Caco-2 (cell line): Measurements from ENCODE around the gene PGS1. TPM values are rescaled to one million over a fixed set of nuclear protein-coding genes. Genes with fewer than 3 reads are reported as not detected.

Experiments
- BruUV-seq: library from RNA; stranded (reverse); fragments of 400-500 nt; replicated peaks from 2 replicates; lab custom pipeline; 2021; lab: Mats Ljungman, UMichigan
- CTCF ChIA-PET: fragments of 300-600 bp; sonication (Branson Sonifier 250); formaldehyde crosslinking; loops from one replicate; lab custom pipeline; 2022; ENCODE audit warnings: antibody characterized with exemption; lab: Charles Lee
- POLR2A ChIA-PET: fragments of 300-600 bp; sonication (Branson Sonifier 250); formaldehyde crosslinking; loops from one replicate; lab custom pipeline; 2022; ENCODE audit warnings: antibody characterized with exemption; lab: Charles Lee
- DNase-seq, 2 experiments: peaks; one replicate each; pipeline versions ENCODE4 v3.0.0 to v3.0.0-alpha.2; 2020 to 2022
- H3K27me3 ChIP-seq: replicated peaks from 2 replicates; pipeline ENCODE4 v1.6.0; 2011; ENCODE audit warnings: low read length; ENCODE audit not compliant: control insufficient read depth, insufficient read depth
- H3K36me3 ChIP-seq: 2 replicates; pipeline ENCODE4 v1.5.1; 2011; ENCODE audit warnings: low read length; ENCODE audit not compliant: control insufficient read depth, insufficient read depth
- H3K4me1 ChIP-seq: fragments of 250-450 bp; sonication (Bioruptor Pico); 2 replicates; pipeline ENCODE4 v1.5.1; 2020; ENCODE audit warnings: mild to moderate bottlenecking
- H3K4me3 ChIP-seq: 2 replicates; pipeline ENCODE4 v1.5.1; 2011; ENCODE audit warnings: low read depth, mild to moderate bottlenecking, control low read depth, low read length
- H3K9me3 ChIP-seq: fragments of 250-450 bp; sonication (Bioruptor Pico); 2 replicates; pipeline ENCODE4 v1.5.1; 2020; ENCODE audit warnings: mild to moderate bottlenecking, moderate library complexity
- H3K27ac Mint-ChIP-seq: one replicate; pipeline ENCODE4 v1.8.0; 2022; ENCODE audit warnings: mixed read lengths; ENCODE audit not compliant: unreplicated experiment
- H3K27me3 Mint-ChIP-seq: one replicate; pipeline ENCODE4 v1.8.0; 2022; ENCODE audit warnings: mixed read lengths; ENCODE audit not compliant: insufficient read depth, unreplicated experiment
- H3K36me3 Mint-ChIP-seq: one replicate; pipeline ENCODE4 v1.8.0; 2022; ENCODE audit warnings: mild to moderate bottlenecking, mixed read lengths; ENCODE audit not compliant: insufficient read depth, unreplicated experiment
- H3K4me1 Mint-ChIP-seq: one replicate; pipeline ENCODE4 v1.8.0; 2022; ENCODE audit warnings: low read depth, mixed read lengths; ENCODE audit not compliant: unreplicated experiment
- H3K4me3 Mint-ChIP-seq: one replicate; pipeline ENCODE4 v1.8.0; 2022; ENCODE audit warnings: mild to moderate bottlenecking, moderate library complexity, mixed read lengths; ENCODE audit not compliant: unreplicated experiment
- H3K9me3 Mint-ChIP-seq: one replicate; pipeline ENCODE4 v1.8.0; 2022; ENCODE audit warnings: mixed read lengths; ENCODE audit not compliant: unreplicated experiment
- CTCF ChIP-seq, 2 experiments: fragments of 200-600 bp in 1 of 2; IDR thresholded peaks; 1 replicate in 1 of 2; 2 replicates in 1 of 2; pipeline versions ENCODE4 v1.5.1 to v1.8.0; 2011 to 2022; ENCODE audit warnings: antibody characterized with exemption in 1 of 2, control low read depth in 1 of 2, inconsistent platforms in 1 of 2, low read depth in 1 of 2, low read length in 1 of 2, mild to moderate bottlenecking in 1 of 2, moderate library complexity in 1 of 2; ENCODE audit not compliant: insufficient read depth in 1 of 2, severe bottlenecking in 1 of 2, unreplicated experiment in 1 of 2
- intact Hi-C: fragments of 100-400 bp; cut with micrococcal nuclease; formaldehyde crosslinking; loops from one replicate; pipeline ENCODE4 v1.10.0; 2022; ENCODE audit not compliant: unreplicated experiment
- total RNA-seq: library from RNA; stranded (reverse); gene quantifications from 2 replicates; pipeline ENCODE4 v1.2.3, GENCODE V29; 2022

PGS1 gene
- total RNA-seq, 1 experiment from 2014 or later: 54.1 TPM

GRCh38 chr17:78426293-78426879, 47.9 kb downstream of the PGS1 start:
- Histone ChIP-seq H3K4me3 (no peak overlapping the region), H3K27me3 (no peaks in the 10 kb centered on the region), H3K4me1 (peaks cover 11% of the 10 kb centered on the region), H3K36me3 (peaks cover 6% of the 10 kb centered on the region), H3K9me3 (no peaks in the 10 kb centered on the region)
- CTCF ChIA-PET: no interaction called here
- H3K36me3 Mint-ChIP-seq: peaks cover 90% of the 10 kb centered on the region
- POLR2A ChIA-PET: no interaction called here
- no TSS peak for BruUV-seq
- H3K4me1 Mint-ChIP-seq: peaks cover 7% of the 10 kb centered on the region
- no peak overlapping the region for H3K4me3 Mint-ChIP-seq
- intact Hi-C loops: no loop called here
- no peak overlapping the region for H3K27ac Mint-ChIP-seq
- no peak for DNase-seq
- no peak for TF ChIP-seq CTCF (IDR thresholded peaks at IDR 0.05; ENCODE audit: insufficient read depth in 1 of 2, low read depth in 1 of 2, low read length in 1 of 2, severe bottlenecking in 1 of 2, unreplicated experiment in 1 of 2)
- H3K9me3 Mint-ChIP-seq: no peaks in the 10 kb centered on the region
- no peaks in the 10 kb centered on the region for H3K27me3 Mint-ChIP-seq

DNA sequence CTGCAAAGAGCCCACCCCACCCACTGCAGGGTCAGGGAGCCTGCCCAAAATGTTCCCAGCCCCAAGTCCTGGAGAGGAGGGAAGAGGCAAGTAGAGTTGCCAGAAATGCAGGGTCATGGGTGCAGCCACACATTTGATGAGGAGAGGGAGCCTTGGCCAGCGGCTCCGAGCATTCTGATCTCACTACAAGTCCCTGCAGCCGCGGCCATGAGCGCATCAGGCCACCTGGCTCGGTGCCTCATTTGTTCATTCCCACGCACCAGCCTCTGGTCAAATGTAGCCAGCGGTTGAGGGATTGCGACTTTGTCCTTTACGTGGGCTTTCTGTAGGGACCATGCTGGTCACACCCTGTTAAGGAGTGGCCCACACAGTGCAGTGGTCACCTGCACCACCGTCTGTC, 48.7 kb downstream of the PGS1 start:
- H3K4me1 ChIP-seq: peaks cover 6% of the 10 kb centered on the region
- H3K9me3 Mint-ChIP-seq: no peaks in the 10 kb centered on the region
- no peak overlapping the region for H3K27ac Mint-ChIP-seq
- no peak for DNase-seq
- ChIA-PET CTCF (no interaction called here), POLR2A (no interaction called here)
- peaks cover 6% of the 10 kb centered on the region for H3K36me3 ChIP-seq
- no peaks in the 10 kb centered on the region for H3K27me3 ChIP-seq
- TF ChIP-seq CTCF (IDR thresholded peaks at IDR 0.05; ENCODE audit: insufficient read depth in 1 of 2, low read depth in 1 of 2, low read length in 1 of 2, severe bottlenecking in 1 of 2, unreplicated experiment in 1 of 2): no peak
- intact Hi-C loops: no loop called here
- H3K27me3 Mint-ChIP-seq: no peaks in the 10 kb centered on the region
- no TSS peak for BruUV-seq
- H3K9me3 ChIP-seq: no peaks in the 10 kb centered on the region
- peaks cover 85% of the 10 kb centered on the region for H3K36me3 Mint-ChIP-seq
- no peak overlapping the region for H3K4me3 Mint-ChIP-seq
- peaks cover 6% of the 10 kb centered on the region for H3K4me1 Mint-ChIP-seq
- no peak overlapping the region for H3K4me3 ChIP-seq

DNA sequence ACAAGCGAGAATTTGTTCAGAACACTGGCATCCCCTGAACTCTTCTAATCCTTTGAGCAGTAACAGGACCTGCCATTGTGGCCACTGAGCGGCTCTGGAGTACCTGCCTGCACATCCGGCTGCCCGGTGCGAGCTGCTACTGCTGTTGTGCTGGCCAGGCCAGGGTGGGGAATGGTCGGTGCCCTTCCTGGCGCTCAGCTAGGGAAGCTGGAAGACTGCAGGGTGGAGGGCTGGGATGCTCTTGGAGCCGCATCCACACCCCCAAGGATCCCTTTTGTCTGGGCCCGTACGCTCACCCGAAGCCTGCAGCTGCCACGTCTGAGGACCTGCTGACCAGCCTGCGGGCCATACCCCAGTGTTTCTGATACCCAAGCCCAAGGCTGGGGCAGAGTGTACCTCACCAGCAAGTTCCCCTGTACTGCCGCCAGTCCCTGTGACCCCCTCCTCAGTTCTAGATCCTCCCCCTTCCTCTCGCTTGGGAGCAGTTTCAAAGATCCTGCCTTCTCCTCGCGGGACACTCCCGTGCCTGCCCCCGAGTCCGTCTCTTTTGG, 49.7 kb downstream of the PGS1 start:
- Mint-ChIP-seq H3K9me3 (no peaks in the 10 kb centered on the region), H3K36me3 (peaks cover 82% of the 10 kb centered on the region), H3K27ac (no peak overlapping the region), H3K4me3 (no peak overlapping the region), H3K4me1 (peaks cover 9% of the 10 kb centered on the region), H3K27me3 (no peaks in the 10 kb centered on the region)
- no peaks in the 10 kb centered on the region for H3K4me1 ChIP-seq
- no peak for TF ChIP-seq CTCF (IDR thresholded peaks at IDR 0.05; ENCODE audit: insufficient read depth in 1 of 2, low read depth in 1 of 2, low read length in 1 of 2, severe bottlenecking in 1 of 2, unreplicated experiment in 1 of 2)
- no peak overlapping the region for H3K4me3 ChIP-seq
- H3K27me3 ChIP-seq: no peaks in the 10 kb centered on the region
- peaks cover 6% of the 10 kb centered on the region for H3K36me3 ChIP-seq
- intact Hi-C loops: no loop called here
- DNase-seq: no peak
- no peaks in the 10 kb centered on the region for H3K9me3 ChIP-seq
- ChIA-PET POLR2A (no interaction called here), CTCF (interaction anchor here (1.1 kb wide), 1 partner anchor 67 kb away, joined by 3 read pairs; no protein-coding TSS in a partner anchor)
- BruUV-seq: no TSS peak
